Naive B cell (primary cell): Measurements from ENCODE around the gene HSPA4. TPM values are rescaled to one million over a fixed set of nuclear protein-coding genes. Genes with fewer than 3 reads are reported as not detected.
A peak's percentile ranks its signal among the peaks of the same experiment; 100 is the strongest.
"Not testable (repeated sequence)": the region's sequence is repeated elsewhere in the genome, so short reads cannot be mapped to it uniquely, and the experiment has no call there.

ENCODE experiments used
- ATAC-seq, 2 donors: fragments of 150-1000 bp; cut with Tn5 transposase; 2 replicates each; pipeline ENCODE4 v1.10.0; 2021; ENCODE audit warnings: low read depth in 2 of 2, mild to moderate bottlenecking in 2 of 2, moderate library complexity in 2 of 2
- DNase-seq: peaks from one replicate; pipeline ENCODE4 v3.0.0; 2022
- H3K27ac Mint-ChIP-seq, 6 donors: one replicate each; pipeline ENCODE4 v1.8.0; 2020 to 2022; ENCODE audit warnings: mild to moderate bottlenecking in 6 of 6, mixed read lengths in 6 of 6, moderate library complexity in 5 of 6, inconsistent platforms in 2 of 6
- H3K27me3 Mint-ChIP-seq, 3 donors: one replicate each; pipeline ENCODE4 v1.8.0; 2021 to 2022; ENCODE audit warnings: mixed read lengths in 3 of 3, mild to moderate bottlenecking in 1 of 3
- H3K36me3 Mint-ChIP-seq, 2 donors: one replicate each; pipeline ENCODE4 v1.8.0; 2020 to 2022; ENCODE audit warnings: mixed read lengths in 2 of 2, inconsistent platforms in 1 of 2, mild to moderate bottlenecking in 1 of 2
- H3K4me1 Mint-ChIP-seq, 3 donors: one replicate each; pipeline ENCODE4 v1.8.0; 2020 to 2022; ENCODE audit warnings: mixed read lengths in 3 of 3, inconsistent platforms in 1 of 3, mild to moderate bottlenecking in 1 of 3, moderate library complexity in 1 of 3
- H3K4me3 Mint-ChIP-seq, 8 donors: one replicate each; pipeline ENCODE4 v1.8.0; 2020 to 2022; ENCODE audit warnings: mild to moderate bottlenecking in 8 of 8, mixed read lengths in 8 of 8, moderate library complexity in 8 of 8, inconsistent platforms in 2 of 8
- H3K9me3 Mint-ChIP-seq, 7 donors: one replicate each; pipeline ENCODE4 v1.8.0; 2020 to 2022; ENCODE audit warnings: mixed read lengths in 7 of 7, mild to moderate bottlenecking in 5 of 7, inconsistent platforms in 2 of 7, moderate library complexity in 1 of 7
- polyA plus RNA-seq, 6 donors: library from polyadenylated mRNA; unstranded; fragments of 300-500 nt; fragmentation: Illumina TruSeq; gene quantifications; one replicate each; pipeline ENCODE4 v1.2.3, GENCODE V29; 2021; ENCODE audit warnings: low read depth in 6 of 6

HSPA4 gene
- polyA plus RNA-seq, 6 donors from 2014 or later, result 92.4 to 113 (median 96.2) TPM

DNA sequence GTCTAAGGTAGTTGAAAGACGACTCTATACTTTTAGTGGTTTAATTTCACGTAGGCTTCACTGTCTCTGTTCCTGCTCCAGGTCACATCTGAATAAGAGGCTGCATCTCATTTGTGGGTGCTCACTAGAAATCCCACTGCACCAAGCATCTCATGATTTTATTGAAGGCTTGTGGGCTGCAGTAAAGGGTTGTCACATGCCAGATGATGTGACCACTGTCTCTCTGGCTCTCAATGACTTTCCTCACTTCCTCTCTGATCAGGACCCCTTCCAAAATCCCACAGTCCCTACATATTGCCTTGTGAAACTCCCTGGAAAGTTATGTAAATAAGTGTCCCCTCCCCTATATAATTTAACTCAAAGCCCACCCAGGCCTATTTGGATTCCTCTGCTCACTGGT lies 16.6 kb upstream of the HSPA4 start:
- no peaks in the 10 kb centered on the region for H3K36me3 Mint-ChIP-seq
- peaks cover 29 to 60% (median 39%) of the 10 kb centered on the region in 3 donors for H3K4me1 Mint-ChIP-seq
- ATAC-seq (no peak), DNase-seq (peak; percentile 29)
- H3K27ac Mint-ChIP-seq, result peak overlapping the region; percentile 18 to 97 (median 84)
- peaks cover 0 to 3% (median 0%) of the 10 kb centered on the region in 7 donors for H3K9me3 Mint-ChIP-seq
- H3K27me3 Mint-ChIP-seq, result no peaks in the 10 kb centered on the region
- peak overlapping the region; percentile 6 to 74 (median 54) for H3K4me3 Mint-ChIP-seq

DNA sequence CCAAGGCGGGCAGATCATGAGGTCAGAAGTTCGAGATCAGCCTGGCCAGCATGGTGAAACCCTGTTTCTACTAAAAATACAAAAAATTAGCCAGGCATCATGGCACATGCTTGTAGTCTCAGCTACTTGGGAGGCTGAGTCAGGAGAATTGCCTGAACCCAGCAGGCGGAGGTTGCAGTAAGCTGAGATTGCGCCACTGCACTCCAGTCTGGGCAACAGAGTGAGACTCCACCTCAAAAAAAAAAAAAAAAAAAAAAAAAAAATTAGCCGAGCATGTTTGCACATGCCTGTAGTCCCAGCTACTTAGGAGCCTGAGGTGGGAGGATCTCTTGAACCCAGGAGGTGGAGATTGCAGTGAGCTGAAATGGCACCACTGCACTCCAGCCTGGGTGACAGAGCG lies 15.1 kb upstream of the HSPA4 start:
- not testable (repeated sequence) for H3K27me3 Mint-ChIP-seq, DNase-seq, H3K4me3 Mint-ChIP-seq, ATAC-seq, H3K36me3 Mint-ChIP-seq, H3K9me3 Mint-ChIP-seq
- Mint-ChIP-seq H3K4me1 (peaks cover 29 to 55% (median 39%) of the 10 kb centered on the region in 3 donors), H3K27ac (peak overlapping the region in 1 of 6 donors; percentile 95)

DNA sequence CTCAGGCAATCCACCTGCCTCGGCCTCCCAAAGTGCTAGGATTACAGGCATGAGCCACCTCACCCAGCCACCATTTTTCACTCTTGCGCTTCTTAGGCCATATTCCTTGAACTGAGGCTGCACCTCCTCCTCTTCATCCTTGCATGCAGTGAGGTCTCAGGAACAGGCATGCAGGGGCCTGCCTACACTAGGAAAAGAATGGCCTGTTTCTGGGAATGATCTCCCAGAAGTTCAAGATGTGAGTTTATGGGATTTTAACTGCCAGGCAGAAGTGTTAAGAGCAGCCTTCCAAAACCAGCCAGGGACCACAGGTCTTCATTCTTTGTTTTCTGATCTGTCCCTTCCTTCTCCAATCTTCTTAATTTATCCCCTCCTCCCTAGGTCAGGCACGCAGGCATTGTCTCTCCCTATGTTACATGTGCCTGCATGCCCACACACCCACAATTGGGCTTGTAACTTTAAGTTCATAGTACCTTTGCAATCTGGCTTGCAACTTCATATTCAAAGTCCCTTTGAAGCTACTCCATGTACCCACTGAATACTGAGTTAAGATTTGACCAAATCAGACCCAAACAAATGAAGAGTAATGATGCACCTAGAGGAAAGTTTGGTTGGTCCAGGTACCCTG lies 10.5 kb upstream of the HSPA4 start:
- Mint-ChIP-seq H3K4me1 (peaks cover 16 to 25% (median 24%) of the 10 kb centered on the region in 3 donors), H3K9me3 (no peaks in the 10 kb centered on the region), H3K4me3 (peak overlapping the region in 1 of 8 donors; percentile 54), H3K27me3 (no peaks in the 10 kb centered on the region), H3K27ac (peak overlapping the region in 3 of 6 donors; percentile 39 to 95 (median 57)), H3K36me3 (no peaks in the 10 kb centered on the region)
- DNase-seq (no peak), ATAC-seq (no peak)

DNA sequence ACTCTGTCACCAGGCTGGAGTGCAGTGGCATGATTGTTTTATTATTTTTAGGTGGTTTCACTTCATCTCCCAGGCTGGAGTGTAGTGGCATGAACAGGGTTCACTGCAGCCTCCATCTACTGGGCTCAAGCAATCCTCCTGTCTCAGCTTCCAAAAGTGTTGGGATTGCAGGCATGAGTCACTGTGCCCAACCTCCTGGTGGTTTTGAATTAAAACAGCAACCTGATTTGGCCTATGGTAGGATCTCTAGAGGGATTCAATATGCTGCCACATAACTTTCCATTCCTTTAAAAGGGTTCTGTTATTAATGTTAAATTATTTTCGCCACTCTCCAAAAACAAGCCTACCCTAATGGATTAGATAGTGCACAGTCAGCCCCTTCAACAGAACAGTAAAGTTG lies 9.9 kb upstream of the HSPA4 start:
- Mint-ChIP-seq H3K4me3 (no peak overlapping the region), H3K36me3 (no peaks in the 10 kb centered on the region), H3K27ac (no peak overlapping the region), H3K9me3 (no peaks in the 10 kb centered on the region), H3K4me1 (peaks cover 20 to 31% (median 29%) of the 10 kb centered on the region in 3 donors), H3K27me3 (no peaks in the 10 kb centered on the region)
- DNase-seq, result no peak
- no peak for ATAC-seq

DNA sequence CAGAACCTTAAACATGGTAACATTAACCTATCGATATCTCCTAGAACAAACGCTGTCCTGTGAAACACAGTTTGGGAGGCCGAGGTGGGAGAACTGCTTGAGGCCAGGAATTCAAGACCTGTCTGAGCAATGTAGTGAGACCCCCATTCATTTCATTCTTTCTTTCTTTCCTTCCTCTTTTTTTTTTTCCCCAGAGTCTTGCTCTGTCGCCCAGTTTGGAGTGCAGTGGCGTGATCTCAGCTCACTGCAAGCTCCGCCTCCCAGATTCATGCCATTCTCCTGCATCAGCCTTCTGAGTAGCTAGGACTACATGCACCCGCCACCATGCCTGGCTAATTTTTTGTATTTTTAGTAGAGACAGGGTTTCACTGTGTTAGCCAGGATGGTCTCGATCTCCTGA lies 5.3 kb upstream of the HSPA4 start:
- not testable (repeated sequence) for H3K9me3 Mint-ChIP-seq, H3K36me3 Mint-ChIP-seq, ATAC-seq, H3K27me3 Mint-ChIP-seq, DNase-seq
- H3K4me3 Mint-ChIP-seq, result peak overlapping the region in 6 of 8 donors; percentile 57 to 82 (median 71)
- peaks cover 42 to 53% (median 45%) of the 10 kb centered on the region in 3 donors for H3K4me1 Mint-ChIP-seq
- peak overlapping the region; percentile 31 to 86 (median 74) for H3K27ac Mint-ChIP-seq

DNA sequence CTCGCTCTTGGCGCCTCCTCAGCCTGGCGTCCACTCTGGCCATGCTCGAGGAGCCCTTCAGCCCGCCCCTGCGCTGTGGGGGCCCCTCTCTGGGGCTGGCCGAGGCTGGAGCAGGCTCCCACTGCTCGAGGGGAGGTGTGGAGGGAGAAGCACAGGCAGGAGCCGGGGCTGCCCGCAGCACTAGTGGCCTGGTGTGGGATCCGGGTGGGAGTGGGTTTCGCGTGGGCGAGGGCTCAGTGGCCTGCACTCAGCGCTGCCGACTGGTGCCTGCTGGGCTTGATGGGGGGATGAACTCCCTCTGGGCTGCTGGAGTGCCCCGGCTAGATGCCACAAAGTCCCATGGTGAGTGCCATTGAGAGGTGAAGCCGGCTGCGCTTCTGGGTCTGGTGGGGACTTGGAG lies 4.4 kb upstream of the HSPA4 start:
- ATAC-seq, result no peak
- Mint-ChIP-seq H3K27ac (peak overlapping the region in 3 of 6 donors; percentile 44 to 86 (median 63)), H3K9me3 (no peaks in the 10 kb centered on the region), H3K4me3 (no peak overlapping the region), H3K27me3 (no peaks in the 10 kb centered on the region), H3K36me3 (no peaks in the 10 kb centered on the region), H3K4me1 (peaks cover 41 to 51% (median 42%) of the 10 kb centered on the region in 3 donors)
- no peak for DNase-seq

DNA sequence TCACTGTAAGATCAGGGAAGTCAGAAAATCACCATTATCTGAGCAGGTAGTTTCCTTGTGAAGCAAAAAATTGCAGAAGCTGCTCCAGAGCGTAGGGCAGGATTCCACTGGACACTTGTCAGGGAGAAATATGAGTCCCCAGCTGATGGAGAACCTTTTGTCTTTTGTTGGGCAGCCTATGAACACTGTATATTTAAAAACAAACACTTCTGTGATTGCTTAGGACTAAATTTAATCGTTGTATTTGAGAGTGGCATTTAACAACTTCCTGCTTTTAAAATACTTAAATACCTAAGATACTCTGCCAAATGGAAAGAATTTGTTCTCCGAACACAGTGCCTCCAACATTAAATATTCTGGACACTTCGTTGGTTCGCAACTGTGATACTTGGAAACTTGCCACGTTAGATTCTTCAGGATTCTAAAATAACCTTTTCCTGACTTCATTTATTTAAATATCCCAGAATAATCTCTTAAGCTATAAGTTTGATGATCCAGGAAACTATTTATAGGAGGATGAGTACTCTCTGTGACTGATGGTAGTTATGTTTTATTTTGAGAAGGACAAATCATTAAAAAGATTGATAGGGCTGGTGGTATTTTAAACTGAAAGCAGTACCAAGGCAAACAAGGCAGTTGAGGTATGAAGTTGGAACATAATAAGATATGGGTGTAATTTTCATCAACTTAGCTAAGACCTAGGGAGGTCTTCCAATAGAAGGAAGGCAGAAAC lies 2.7 kb upstream of the HSPA4 start:
- peaks cover 47 to 67% (median 56%) of the 10 kb centered on the region in 3 donors for H3K4me1 Mint-ChIP-seq

DNA sequence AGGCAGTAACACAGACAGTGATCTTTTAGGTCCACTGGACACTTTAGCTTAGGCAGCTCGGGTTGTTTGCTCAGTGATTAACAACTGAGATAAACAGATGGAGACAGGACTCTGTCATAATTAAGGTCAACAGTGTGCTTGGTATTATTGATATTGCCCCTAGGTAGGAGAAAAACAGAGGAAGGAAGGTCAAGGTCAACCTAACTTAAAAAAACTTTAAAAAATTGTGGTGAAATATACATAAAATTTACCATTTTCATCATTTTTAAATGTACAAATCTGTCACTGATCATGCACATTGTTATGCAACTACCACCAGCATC lies 2.1 kb upstream of the HSPA4 start:
- DNase-seq, result no peak
- Mint-ChIP-seq H3K4me3 (peak overlapping the region in 3 of 8 donors; percentile 5 to 97 (median 55)), H3K27me3 (no peaks in the 10 kb centered on the region), H3K4me1 (peaks cover 50 to 72% (median 55%) of the 10 kb centered on the region in 3 donors), H3K27ac (peak overlapping the region in 3 of 6 donors; percentile 12 to 99 (median 74)), H3K9me3 (no peaks in the 10 kb centered on the region), H3K36me3 (no peaks in the 10 kb centered on the region)
- no peak for ATAC-seq

More for the DNA sequence above, 2.7 kb upstream of the HSPA4 start:
- ATAC-seq (no peak), DNase-seq (no peak)
- H3K27me3 Mint-ChIP-seq, result no peaks in the 10 kb centered on the region
- H3K4me3 Mint-ChIP-seq, result peak overlapping the region in 4 of 8 donors; percentile 5 to 97 (median 44)
- H3K9me3 Mint-ChIP-seq, result no peaks in the 10 kb centered on the region
- H3K27ac Mint-ChIP-seq, result peak overlapping the region in 4 of 6 donors; percentile 14 to 99 (median 47)
- H3K36me3 Mint-ChIP-seq, result no peaks in the 10 kb centered on the region

DNA sequence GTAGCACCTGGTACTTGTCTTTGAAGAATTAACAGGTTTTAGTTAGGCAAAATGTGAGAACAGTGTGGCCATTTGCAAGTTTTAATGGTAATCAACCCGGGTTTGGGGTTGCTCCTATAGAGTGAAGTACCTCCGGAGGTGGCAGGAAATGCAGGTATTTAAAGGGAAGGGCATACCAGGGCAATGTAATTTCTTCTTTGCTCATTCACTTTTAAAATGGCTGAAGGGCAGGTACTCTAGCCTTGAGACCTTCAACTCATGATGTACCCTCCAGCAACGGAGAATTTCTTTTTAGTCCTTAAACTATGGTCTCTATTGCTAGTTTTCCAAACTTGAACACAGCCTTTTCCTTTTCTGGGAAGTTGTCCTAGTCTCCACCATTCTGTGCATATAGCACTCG lies 1.3 kb upstream of the HSPA4 start:
- ATAC-seq (no peak), DNase-seq (no peak)
- H3K27me3 Mint-ChIP-seq, result no peaks in the 10 kb centered on the region
- H3K9me3 Mint-ChIP-seq, result no peaks in the 10 kb centered on the region
- peak overlapping the region; percentile 99 to 100 (median 99) for H3K27ac Mint-ChIP-seq
- H3K4me3 Mint-ChIP-seq, result peak overlapping the region; percentile 93 to 99 (median 98)
- H3K4me1 Mint-ChIP-seq, result peaks cover 58 to 73% (median 61%) of the 10 kb centered on the region in 3 donors
- H3K36me3 Mint-ChIP-seq, result no peaks in the 10 kb centered on the region

DNA sequence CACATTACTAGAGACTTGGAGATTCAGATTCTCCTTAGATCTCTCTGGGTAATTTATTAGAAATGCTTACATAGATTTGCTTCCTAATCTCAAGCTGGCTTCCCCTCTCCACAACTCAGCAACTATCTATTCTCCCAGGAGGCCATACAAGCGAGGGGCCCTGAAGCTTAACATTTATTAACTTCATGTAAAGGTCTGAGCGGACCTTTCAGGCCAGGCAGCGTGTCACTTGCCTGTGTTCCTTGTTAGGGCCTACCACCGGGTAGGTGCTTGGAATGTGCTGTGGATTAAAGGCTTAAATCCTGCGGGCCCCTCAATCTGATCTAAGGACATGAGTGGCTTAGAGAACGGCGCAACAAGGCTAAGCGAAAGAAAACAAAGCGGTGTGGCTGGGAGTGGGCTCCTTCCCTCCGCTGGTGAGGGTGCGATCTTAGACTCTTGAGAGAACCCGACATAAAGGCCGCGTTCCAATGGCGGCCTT lies 712 bp upstream of the HSPA4 start:
- H3K4me1 Mint-ChIP-seq, result peaks cover 60 to 75% (median 63%) of the 10 kb centered on the region in 3 donors
- no peak for DNase-seq
- ATAC-seq, result no peak
- no peaks in the 10 kb centered on the region for H3K9me3 Mint-ChIP-seq
- peak overlapping the region; percentile 99 to 100 (median 99) for H3K27ac Mint-ChIP-seq
- H3K27me3 Mint-ChIP-seq, result no peaks in the 10 kb centered on the region
- no peaks in the 10 kb centered on the region for H3K36me3 Mint-ChIP-seq
- H3K4me3 Mint-ChIP-seq, result peak overlapping the region; percentile 93 to 99 (median 98)

DNA sequence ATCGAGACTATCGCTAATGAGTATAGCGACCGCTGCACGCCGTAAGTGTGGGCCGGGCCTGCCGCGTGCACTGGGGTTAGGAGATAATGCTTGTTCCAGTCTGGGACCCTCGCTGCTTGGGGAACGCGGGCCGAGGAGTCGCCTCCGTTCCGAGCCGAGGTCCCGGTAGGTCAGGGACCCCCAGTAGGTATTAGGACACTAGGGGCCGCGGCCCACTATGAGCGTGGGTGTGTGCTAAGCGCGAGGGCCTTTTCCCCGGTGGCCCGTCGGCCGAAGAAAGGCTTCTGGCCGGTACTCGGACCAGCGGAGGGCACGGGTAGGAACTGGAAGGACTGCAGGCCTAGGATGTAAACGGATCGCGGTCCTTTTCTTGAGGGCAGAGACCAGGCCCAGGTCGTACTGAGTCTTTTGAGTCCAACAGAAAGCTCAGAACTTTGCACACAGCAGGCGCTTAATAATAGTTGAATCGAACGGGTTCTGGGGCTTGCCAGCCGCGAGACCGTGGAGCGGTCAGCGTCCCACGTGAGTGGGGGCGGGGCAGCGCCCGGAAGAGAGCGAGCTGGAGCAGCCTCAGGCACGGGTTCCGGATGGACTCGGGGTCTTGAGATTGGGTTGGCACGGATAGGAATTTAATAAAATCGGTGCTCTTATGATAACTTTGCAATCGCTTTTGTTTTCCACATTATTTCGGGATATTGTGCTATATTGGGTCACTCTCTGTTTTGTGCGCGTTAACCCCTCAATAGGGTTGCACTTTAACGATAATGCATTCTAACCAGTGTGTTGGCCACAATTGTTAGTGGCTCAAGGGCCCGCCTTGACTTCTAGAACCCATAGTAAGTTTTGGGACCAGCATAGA lies 733 bp downstream of the HSPA4 start:
- H3K4me1 Mint-ChIP-seq, result peaks cover 55 to 77% (median 62%) of the 10 kb centered on the region in 3 donors
- DNase-seq (peak; percentile 24), ATAC-seq (no peak)
- H3K27me3 Mint-ChIP-seq, result no peaks in the 10 kb centered on the region
- peak overlapping the region; percentile 99 to 100 (median 99) for H3K27ac Mint-ChIP-seq
- no peaks in the 10 kb centered on the region for H3K36me3 Mint-ChIP-seq
- peak overlapping the region; percentile 93 to 99 (median 98) for H3K4me3 Mint-ChIP-seq
- H3K9me3 Mint-ChIP-seq, result no peaks in the 10 kb centered on the region

DNA sequence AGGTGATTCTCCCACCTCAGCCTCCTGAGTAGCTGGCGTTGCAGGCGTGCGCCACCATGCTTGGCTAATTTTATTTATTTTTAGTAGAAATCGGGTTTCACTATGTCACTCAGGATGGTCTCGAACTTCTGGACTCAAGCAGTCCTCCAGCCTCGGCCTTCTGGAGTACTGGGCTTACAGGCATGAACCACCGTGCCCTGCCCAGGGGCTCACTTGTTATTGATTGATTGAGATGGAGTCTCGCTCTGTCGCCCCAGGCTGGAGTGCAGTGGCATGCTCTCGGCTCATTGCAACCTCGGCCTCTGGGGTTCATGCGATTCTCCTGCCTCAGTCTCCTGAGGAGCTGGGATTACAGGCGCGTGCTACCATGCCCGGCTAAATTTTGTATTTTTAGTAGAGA lies 1.6 kb downstream of the HSPA4 start:
- no peak for ATAC-seq
- H3K4me3 Mint-ChIP-seq, result peak overlapping the region; percentile 93 to 99 (median 98)
- H3K4me1 Mint-ChIP-seq, result peaks cover 56 to 77% (median 62%) of the 10 kb centered on the region in 3 donors

More for the DNA sequence above, 1.6 kb downstream of the HSPA4 start:
- Mint-ChIP-seq H3K27me3 (no peaks in the 10 kb centered on the region), H3K9me3 (no peaks in the 10 kb centered on the region), H3K27ac (peak overlapping the region in 4 of 6 donors; percentile 77 to 99 (median 94)), H3K36me3 (no peaks in the 10 kb centered on the region)
- no peak for DNase-seq
